Measurements from ENCODE around the gene GNG7.

The GNG7 gene

GRCh38 chr19:2490659-2491058 is 211.8 kb downstream of the GNG7 start:
- peak overlapping the region; percentile 70 for H3K27ac ChIP-seq
- TF ChIP-seq CTCF (conservative IDR thresholded peaks at IDR 0.05) (no peak), ZFX (IDR thresholded peaks at IDR 0.05) (no peak)

GRCh38 chr19:2488942-2489731 is 213.4 kb downstream of the GNG7 start:
- peak overlapping the region; percentile 17 for H3K27ac ChIP-seq
- no peak for TF ChIP-seq CTCF (conservative IDR thresholded peaks at IDR 0.05)
- peak; percentile 17; the same call in 1 of the 2 replicates for TF ChIP-seq ZFX (IDR thresholded peaks at IDR 0.05)

- peak overlapping the region; percentile 17 for H3K27ac ChIP-seq
- no peak for TF ChIP-seq CTCF (conservative IDR thresholded peaks at IDR 0.05)
- no peak for TF ChIP-seq ZFX (IDR thresholded peaks at IDR 0.05)
Observed at GRCh38 chr19:2488405-2488941, 214.0 kb downstream of the GNG7 start.

- no peak overlapping the region for H3K27ac ChIP-seq
- no peak for TF ChIP-seq ZFX (IDR thresholded peaks at IDR 0.05)
- no peak for TF ChIP-seq CTCF (conservative IDR thresholded peaks at IDR 0.05)
Observed at GRCh38 chr19:2487842-2488241, 214.7 kb downstream of the GNG7 start.

GRCh38 chr19:2487090-2487489 is 215.4 kb downstream of the GNG7 start:
- TF ChIP-seq CTCF (conservative IDR thresholded peaks at IDR 0.05) (no peak), ZFX (IDR thresholded peaks at IDR 0.05) (no peak)
- no peak overlapping the region for H3K27ac ChIP-seq

- H3K27ac ChIP-seq = no peak overlapping the region; the same call in 1 of the 2 replicates
- TF ChIP-seq CTCF (conservative IDR thresholded peaks at IDR 0.05) (no peak), ZFX (IDR thresholded peaks at IDR 0.05) (no peak)
Observed at GRCh38 chr19:2485428-2485827, 217.1 kb downstream of the GNG7 start.

- TF ChIP-seq ZFX (IDR thresholded peaks at IDR 0.05) (no peak), CTCF (conservative IDR thresholded peaks at IDR 0.05) (no peak)
- H3K27ac ChIP-seq = peak overlapping the region; percentile 48
Observed at GRCh38 chr19:2484178-2484937, 218.1 kb downstream of the GNG7 start.

Data from C4-2B (cell line).